ENCODE results near the gene INPP4B. TPM values are rescaled to one million over a fixed set of nuclear protein-coding genes. Genes with fewer than 3 reads are reported as not detected.

The INPP4B gene
- total RNA-seq, 4 donors from 2014 or later, result 29.4 to 51.5 (median 35.3) TPM

- TF ChIP-seq CTCF (IDR thresholded peaks at IDR 0.05), result no peak
- no peak for DNase-seq
- H3K27ac ChIP-seq, result no peak overlapping the region
Observed at GRCh38 chr4:142265536-142265935, 580.6 kb downstream of the INPP4B start.

GRCh38 chr4:142264961-142265360 is 581.1 kb downstream of the INPP4B start:
- no peak overlapping the region for H3K27ac ChIP-seq
- DNase-seq, result no peak

More at GRCh38 chr4:142265536-142265935, 580.6 kb downstream of the INPP4B start:
- H3K27me3 ChIP-seq, result no peaks in the 10 kb centered on the region
- H3K4me3 ChIP-seq, result no peak overlapping the region
- intact Hi-C loops (cut with DNase I; ENCODE audit: low total_unique reads), result no loop called here
- no peaks in the 10 kb centered on the region for H3K9me3 ChIP-seq
- H3K36me3 ChIP-seq, result no peaks in the 10 kb centered on the region
- H3K4me1 ChIP-seq, result no peaks in the 10 kb centered on the region

GRCh38 chr4:142262956-142263355 is 583.1 kb downstream of the INPP4B start:
- H3K27me3 ChIP-seq, result no peaks in the 10 kb centered on the region
- no peak overlapping the region for H3K27ac ChIP-seq
- TF ChIP-seq CTCF (IDR thresholded peaks at IDR 0.05), result no peak
- no peak for TF ChIP-seq POLR2A (IDR thresholded peaks at IDR 0.05)
- H3K4me1 ChIP-seq, result no peaks in the 10 kb centered on the region
- no peak overlapping the region for H3K4me3 ChIP-seq
- no peaks in the 10 kb centered on the region for H3K9me3 ChIP-seq
- no peaks in the 10 kb centered on the region for H3K36me3 ChIP-seq
- no peak for DNase-seq
- intact Hi-C loops (cut with DNase I; ENCODE audit: low total_unique reads), result no loop called here

More at GRCh38 chr4:142264961-142265360, 581.1 kb downstream of the INPP4B start:
- H3K9me3 ChIP-seq, result no peaks in the 10 kb centered on the region
- no peak overlapping the region for H3K4me3 ChIP-seq
- intact Hi-C loops (cut with DNase I; ENCODE audit: low total_unique reads), result no loop called here
- TF ChIP-seq POLR2A (IDR thresholded peaks at IDR 0.05) (no peak), CTCF (IDR thresholded peaks at IDR 0.05) (no peak)
- no peaks in the 10 kb centered on the region for H3K27me3 ChIP-seq
- no peaks in the 10 kb centered on the region for H3K36me3 ChIP-seq
- no peaks in the 10 kb centered on the region for H3K4me1 ChIP-seq

- H3K27ac ChIP-seq, result no peak overlapping the region
- DNase-seq, result no peak
Observed at GRCh38 chr4:142248946-142249345, 597.2 kb downstream of the INPP4B start.

GRCh38 chr4:142243255-142243654 is 602.8 kb downstream of the INPP4B start:
- H3K4me1 ChIP-seq, result no peaks in the 10 kb centered on the region
- no peaks in the 10 kb centered on the region for H3K9me3 ChIP-seq
- no peak for TF ChIP-seq CTCF (IDR thresholded peaks at IDR 0.05)
- TF ChIP-seq POLR2A (IDR thresholded peaks at IDR 0.05), result no peak
- no peak overlapping the region for H3K4me3 ChIP-seq
- intact Hi-C loops (cut with DNase I; ENCODE audit: low total_unique reads), result no loop called here
- no peak for DNase-seq
- H3K27ac ChIP-seq, result no peak overlapping the region
- H3K27me3 ChIP-seq, result no peaks in the 10 kb centered on the region
- no peaks in the 10 kb centered on the region for H3K36me3 ChIP-seq

More at GRCh38 chr4:142248946-142249345, 597.2 kb downstream of the INPP4B start:
- TF ChIP-seq CTCF (IDR thresholded peaks at IDR 0.05) (no peak), POLR2A (IDR thresholded peaks at IDR 0.05) (no peak)
- no peaks in the 10 kb centered on the region for H3K9me3 ChIP-seq
- no peaks in the 10 kb centered on the region for H3K4me1 ChIP-seq
- intact Hi-C loops (cut with DNase I; ENCODE audit: low total_unique reads), result no loop called here
- no peaks in the 10 kb centered on the region for H3K36me3 ChIP-seq
- no peak overlapping the region for H3K4me3 ChIP-seq
- H3K27me3 ChIP-seq, result no peaks in the 10 kb centered on the region

Measured in uterus (tissue), 4 donors.